Measurements from ENCODE around the gene TIMMDC1.

Gene TIMMDC1

GRCh38 chr3:119507404-119507803 is 9.1 kb downstream of the TIMMDC1 start:
- H2AK5ac ChIP-seq (ENCODE audit: low read length, severe bottlenecking): no peak overlapping the region
- H3K36me3 ChIP-seq (ENCODE audit: control insufficient read depth in 1 of 2, insufficient read depth in 2 of 2, low read depth in 1 of 2, low read length in 2 of 2): peaks cover 15 to 83% of the 10 kb centered on the region in 2 experiments
- no peak overlapping the region for H3K4me2 ChIP-seq (ENCODE audit: low read length, poor library complexity, severe bottlenecking)
- H3K18ac ChIP-seq (ENCODE audit: low read depth in 1 of 2, low read length in 2 of 2): no peak overlapping the region
- H2BK120ac ChIP-seq (ENCODE audit: low read depth, low read length): no peak overlapping the region
- H4K91ac ChIP-seq (ENCODE audit: low read length): no peak overlapping the region
- no peak overlapping the region for H2BK12ac ChIP-seq (ENCODE audit: low read length in 2 of 2)
- H2BK15ac ChIP-seq (ENCODE audit: low read depth, poor library complexity, severe bottlenecking): no peak overlapping the region
- H3K27me3 ChIP-seq (ENCODE audit: control insufficient read depth in 1 of 2, insufficient read depth in 1 of 2, low read length in 2 of 2): no peaks in the 10 kb centered on the region
- H4K8ac ChIP-seq (ENCODE audit: low read length): no peak overlapping the region
- no CpG with 5 or more reads among the region's 2 CpGs for WGBS
- no peak overlapping the region for H3K4ac ChIP-seq (ENCODE audit: low read depth in 1 of 2, low read length in 2 of 2)
- H3K79me1 ChIP-seq (replicated peaks; ENCODE audit: low read length, poor library complexity, severe bottlenecking): peaks cover 12% of the 10 kb centered on the region
- no peak overlapping the region for H3K4me3 ChIP-seq (ENCODE audit: insufficient read depth in 1 of 2, low read depth in 1 of 2, low read length in 2 of 2)
- no peaks in the 10 kb centered on the region for H3K9me3 ChIP-seq (ENCODE audit: control insufficient read depth, low read length)
- H3K9ac ChIP-seq (ENCODE audit: low read length): no peak overlapping the region
- H3K14ac ChIP-seq (ENCODE audit: low read length in 2 of 2): no peak overlapping the region
- no peak overlapping the region for H3K27ac ChIP-seq (ENCODE audit: low read length, poor library complexity, severe bottlenecking)
- no peak for DNase-seq
- no peak overlapping the region for H2BK5ac ChIP-seq (ENCODE audit: low read depth, low read length, poor library complexity, severe bottlenecking)
- no peak overlapping the region for H3K23ac ChIP-seq (ENCODE audit: low read length in 2 of 2)
- H2AFZ ChIP-seq (ENCODE audit: low read depth, low read length): no peak overlapping the region
- peaks cover 2% of the 10 kb centered on the region for H3K4me1 ChIP-seq (ENCODE audit: control insufficient read depth, insufficient read depth, low read depth, low read length)

GRCh38 chr3:119508172-119508845 is 10.0 kb downstream of the TIMMDC1 start:
- Histone ChIP-seq H3K36me3 (ENCODE audit: control insufficient read depth in 1 of 2, insufficient read depth in 2 of 2, low read depth in 1 of 2, low read length in 2 of 2) (peaks cover 12 to 84% of the 10 kb centered on the region in 2 experiments), H3K27ac (ENCODE audit: low read length, poor library complexity, severe bottlenecking) (no peak overlapping the region), H3K4ac (ENCODE audit: low read depth in 1 of 2, low read length in 2 of 2) (no peak overlapping the region), H3K27me3 (ENCODE audit: control insufficient read depth in 1 of 2, insufficient read depth in 1 of 2, low read length in 2 of 2) (no peaks in the 10 kb centered on the region), H2BK120ac (ENCODE audit: low read depth, low read length) (no peak overlapping the region), H3K23ac (ENCODE audit: low read length in 2 of 2) (no peak overlapping the region), H3K4me3 (ENCODE audit: insufficient read depth in 1 of 2, low read depth in 1 of 2, low read length in 2 of 2) (no peak overlapping the region), H2BK15ac (ENCODE audit: low read depth, poor library complexity, severe bottlenecking) (no peak overlapping the region), H3K4me2 (ENCODE audit: low read length, poor library complexity, severe bottlenecking) (no peak overlapping the region), H3K18ac (ENCODE audit: low read depth in 1 of 2, low read length in 2 of 2) (no peak overlapping the region), H4K8ac (ENCODE audit: low read length) (no peak overlapping the region), H3K79me1 (replicated peaks; ENCODE audit: low read length, poor library complexity, severe bottlenecking) (peaks cover 12% of the 10 kb centered on the region), H2AK5ac (ENCODE audit: low read length, severe bottlenecking) (no peak overlapping the region), H2AFZ (ENCODE audit: low read depth, low read length) (no peak overlapping the region), H3K4me1 (ENCODE audit: control insufficient read depth, insufficient read depth, low read depth, low read length) (peaks cover 2% of the 10 kb centered on the region), H4K91ac (ENCODE audit: low read length) (no peak overlapping the region), H3K9ac (ENCODE audit: low read length) (no peak overlapping the region), H3K9me3 (ENCODE audit: control insufficient read depth, low read length) (no peaks in the 10 kb centered on the region), H2BK12ac (ENCODE audit: low read length in 2 of 2) (no peak overlapping the region), H3K14ac (ENCODE audit: low read length in 2 of 2) (no peak overlapping the region), H2BK5ac (ENCODE audit: low read depth, low read length, poor library complexity, severe bottlenecking) (no peak overlapping the region)
- no peak for DNase-seq
- 82% methylated on average over 1 of the region's 1 CpG for WGBS

- Histone ChIP-seq H3K27me3 (ENCODE audit: control insufficient read depth in 1 of 2, insufficient read depth in 1 of 2, low read length in 2 of 2) (no peaks in the 10 kb centered on the region), H3K18ac (ENCODE audit: low read depth in 1 of 2, low read length in 2 of 2) (no peak overlapping the region), H2BK5ac (ENCODE audit: low read depth, low read length, poor library complexity, severe bottlenecking) (no peak overlapping the region), H2BK120ac (ENCODE audit: low read depth, low read length) (no peak overlapping the region), H3K4me1 (ENCODE audit: control insufficient read depth, insufficient read depth, low read depth, low read length) (peaks cover 2% of the 10 kb centered on the region), H3K36me3 (ENCODE audit: control insufficient read depth in 1 of 2, insufficient read depth in 2 of 2, low read depth in 1 of 2, low read length in 2 of 2) (peaks cover 16 to 85% of the 10 kb centered on the region in 2 experiments), H3K9ac (ENCODE audit: low read length) (no peak overlapping the region), H4K91ac (ENCODE audit: low read length) (no peak overlapping the region), H3K4me3 (ENCODE audit: insufficient read depth in 1 of 2, low read depth in 1 of 2, low read length in 2 of 2) (no peak overlapping the region), H3K14ac (ENCODE audit: low read length in 2 of 2) (no peak overlapping the region), H3K27ac (ENCODE audit: low read length, poor library complexity, severe bottlenecking) (no peak overlapping the region), H2AK5ac (ENCODE audit: low read length, severe bottlenecking) (no peak overlapping the region), H3K4me2 (ENCODE audit: low read length, poor library complexity, severe bottlenecking) (no peak overlapping the region), H2BK12ac (ENCODE audit: low read length in 2 of 2) (no peak overlapping the region), H4K8ac (ENCODE audit: low read length) (no peak overlapping the region), H2AFZ (ENCODE audit: low read depth, low read length) (no peak overlapping the region), H3K23ac (ENCODE audit: low read length in 2 of 2) (no peak overlapping the region), H3K9me3 (ENCODE audit: control insufficient read depth, low read length) (no peaks in the 10 kb centered on the region), H2BK15ac (ENCODE audit: low read depth, poor library complexity, severe bottlenecking) (no peak overlapping the region), H3K4ac (ENCODE audit: low read depth in 1 of 2, low read length in 2 of 2) (no peak overlapping the region), H3K79me1 (replicated peaks; ENCODE audit: low read length, poor library complexity, severe bottlenecking) (peaks cover 13% of the 10 kb centered on the region)
- no peak for DNase-seq
Measured at GRCh38 chr3:119510690-119511089, 12.3 kb downstream of the TIMMDC1 start.

- no peak overlapping the region for H3K18ac ChIP-seq (ENCODE audit: low read depth in 1 of 2, low read length in 2 of 2)
- H3K9me3 ChIP-seq (ENCODE audit: control insufficient read depth, low read length): no peaks in the 10 kb centered on the region
- no peak overlapping the region for H3K4me3 ChIP-seq (ENCODE audit: insufficient read depth in 1 of 2, low read depth in 1 of 2, low read length in 2 of 2)
- H3K27me3 ChIP-seq (ENCODE audit: control insufficient read depth in 1 of 2, insufficient read depth in 1 of 2, low read length in 2 of 2): no peaks in the 10 kb centered on the region
- no peak overlapping the region for H2BK5ac ChIP-seq (ENCODE audit: low read depth, low read length, poor library complexity, severe bottlenecking)
- DNase-seq: no peak
- H4K8ac ChIP-seq (ENCODE audit: low read length): no peak overlapping the region
- H3K27ac ChIP-seq (ENCODE audit: low read length, poor library complexity, severe bottlenecking): no peak overlapping the region
- no peak overlapping the region for H3K14ac ChIP-seq (ENCODE audit: low read length in 2 of 2)
- peaks cover 2% of the 10 kb centered on the region for H3K79me1 ChIP-seq (replicated peaks; ENCODE audit: low read length, poor library complexity, severe bottlenecking)
- no peak overlapping the region for H2AFZ ChIP-seq (ENCODE audit: low read depth, low read length)
- no peak overlapping the region for H2BK120ac ChIP-seq (ENCODE audit: low read depth, low read length)
- 87% methylated on average over 2 of the region's 2 CpGs for WGBS
- H2BK15ac ChIP-seq (ENCODE audit: low read depth, poor library complexity, severe bottlenecking): no peak overlapping the region
- no peak overlapping the region for H3K23ac ChIP-seq (ENCODE audit: low read length in 2 of 2)
- H3K36me3 ChIP-seq (ENCODE audit: control insufficient read depth in 1 of 2, insufficient read depth in 2 of 2, low read depth in 1 of 2, low read length in 2 of 2): peaks cover 18 to 86% of the 10 kb centered on the region in 2 experiments
- no peaks in the 10 kb centered on the region for H3K4me1 ChIP-seq (ENCODE audit: control insufficient read depth, insufficient read depth, low read depth, low read length)
- no peak overlapping the region for H3K4me2 ChIP-seq (ENCODE audit: low read length, poor library complexity, severe bottlenecking)
- no peak overlapping the region for H2BK12ac ChIP-seq (ENCODE audit: low read length in 2 of 2)
- H2AK5ac ChIP-seq (ENCODE audit: low read length, severe bottlenecking): no peak overlapping the region
- no peak overlapping the region for H3K4ac ChIP-seq (ENCODE audit: low read depth in 1 of 2, low read length in 2 of 2)
- no peak overlapping the region for H3K9ac ChIP-seq (ENCODE audit: low read length)
- no peak overlapping the region for H4K91ac ChIP-seq (ENCODE audit: low read length)
Measured at GRCh38 chr3:119514637-119515036, 16.3 kb downstream of the TIMMDC1 start.
